IMR-90 (cell line): ENCODE data around the gene KRTAP12-2. TPM values are rescaled to one million over a fixed set of nuclear protein-coding genes. Genes with fewer than 3 reads are reported as not detected.

Source experiments
- ATAC-seq: fragments of 200-7000 bp; cut with Tn5 transposase; 2 replicates; pipeline ENCODE4 v1.9.1; 2020; ENCODE audit warnings: low read depth, mild to moderate bottlenecking, moderate library complexity
- BruUV-seq: library from RNA; stranded (reverse); fragments of 400-500 nt; replicated peaks from 2 replicates; lab custom pipeline; 2021; lab: Mats Ljungman, UMichigan
- CTCF ChIA-PET: fragments of 300-600 bp; formaldehyde crosslinking; extraction: SDS; loops from one replicate; lab custom pipeline; 2021; ENCODE audit warnings: antibody characterized with exemption; lab: Yijun Ruan, JAX
- POLR2A ChIA-PET: fragments of 300-600 bp; sonication (Branson Sonifier 250); formaldehyde crosslinking; loops from one replicate; lab custom pipeline; 2022; ENCODE audit warnings: antibody characterized with exemption; ENCODE audit not compliant: unreplicated experiment; lab: Charles Lee
- DNase-seq: peaks from one replicate; pipeline ENCODE4 v3.0.0; 2013
- H2AFZ ChIP-seq: replicated peaks from 2 replicates; pipeline ENCODE3; 2013; ENCODE audit warnings: low read length, mild to moderate bottlenecking; ENCODE audit not compliant: poor library complexity
- H2AK5ac ChIP-seq: 2 replicates; pipeline ENCODE4 v1.6.1; 2013; ENCODE audit warnings: low read depth, low read length, inconsistent platforms
- H2AK9ac ChIP-seq: replicated peaks from 2 replicates; pipeline ENCODE3; 2013; ENCODE audit warnings: mild to moderate bottlenecking, low read depth, low read length, moderate library complexity; ENCODE audit not compliant: poor library complexity
- H2BK120ac ChIP-seq: 2 replicates; pipeline ENCODE4 v1.6.1; 2013; ENCODE audit warnings: low read depth, low read length, inconsistent platforms
- H2BK15ac ChIP-seq: 3 replicates; pipeline ENCODE4 v1.6.1; 2013; ENCODE audit warnings: low read depth, low read length, inconsistent platforms
- H2BK20ac ChIP-seq: 2 replicates; pipeline ENCODE4 v1.6.1; 2013; ENCODE audit warnings: low read depth, mild to moderate bottlenecking, inconsistent platforms, low read length, moderate library complexity
- H2BK5ac ChIP-seq: 2 replicates; pipeline ENCODE4 v1.6.1; 2013; ENCODE audit warnings: mild to moderate bottlenecking, low read depth, low read length, inconsistent platforms; ENCODE audit not compliant: poor library complexity, severe bottlenecking
- H3K14ac ChIP-seq: replicated peaks from 2 replicates; pipeline ENCODE4 v1.6.1; 2013; ENCODE audit warnings: low read depth, low read length, inconsistent platforms
- H3K18ac ChIP-seq: 2 replicates; pipeline ENCODE4 v1.6.1; 2013; ENCODE audit warnings: low read depth, low read length, control low read depth
- H3K23ac ChIP-seq: 2 replicates; pipeline ENCODE4 v1.6.1; 2013; ENCODE audit warnings: low read depth, low read length, inconsistent platforms
- H3K27ac ChIP-seq: 2 replicates; pipeline ENCODE4 v1.5.1; 2013; ENCODE audit warnings: mild to moderate bottlenecking, control low read depth, low read length; ENCODE audit not compliant: insufficient read depth
- H3K27me3 ChIP-seq: 2 replicates; pipeline ENCODE4 v1.6.1; 2013; ENCODE audit warnings: low read length; ENCODE audit not compliant: control insufficient read depth, insufficient read depth
- H3K36me3 ChIP-seq: 2 replicates; pipeline ENCODE4 v1.6.1; 2013; ENCODE audit warnings: low read length, mixed read lengths; ENCODE audit not compliant: control insufficient read depth, insufficient read depth
- H3K4ac ChIP-seq: 2 replicates; pipeline ENCODE4 v1.6.1; 2013; ENCODE audit warnings: low read depth, low read length, inconsistent platforms
- H3K4me1 ChIP-seq: 2 replicates; pipeline ENCODE4 v1.6.1; 2013; ENCODE audit warnings: low read length, mixed read lengths; ENCODE audit not compliant: control insufficient read depth, insufficient read depth
- H3K4me2 ChIP-seq: 2 replicates; pipeline ENCODE4 v1.6.1; 2013; ENCODE audit warnings: low read depth, mild to moderate bottlenecking, control low read depth, low read length, moderate library complexity
- H3K4me3 ChIP-seq: 2 replicates; pipeline ENCODE4 v1.5.1; 2013; ENCODE audit warnings: low read depth, mild to moderate bottlenecking, control low read depth, low read length, moderate library complexity; ENCODE audit not compliant: insufficient read depth
- H3K56ac ChIP-seq: 2 replicates; pipeline ENCODE4 v1.6.1; 2013; ENCODE audit warnings: low read length, inconsistent platforms; ENCODE audit not compliant: insufficient read depth; ENCODE audit errors: extremely low read depth
- H3K79me1 ChIP-seq, 2 experiments: 2 replicates each; pipeline ENCODE4 v1.6.1; 2013; ENCODE audit warnings: low read length in 2 of 2, inconsistent platforms in 1 of 2, low read depth in 1 of 2
- H3K9ac ChIP-seq: 2 replicates; pipeline ENCODE4 v1.6.1; 2013; ENCODE audit warnings: low read depth, low read length, control low read depth
- H3K9me1 ChIP-seq: 2 replicates; pipeline ENCODE4 v1.6.1; 2013; ENCODE audit warnings: low read length, inconsistent platforms; ENCODE audit not compliant: insufficient read depth
- H3K9me3 ChIP-seq: 2 replicates; pipeline ENCODE4 v1.6.1; 2013; ENCODE audit warnings: low read length; ENCODE audit not compliant: control insufficient read depth, insufficient read depth
- H4K20me1 ChIP-seq: 2 replicates; pipeline ENCODE4 v1.6.1; 2013; ENCODE audit warnings: low read length, inconsistent platforms; ENCODE audit not compliant: insufficient read depth
- H4K5ac ChIP-seq: 2 replicates; pipeline ENCODE4 v1.6.1; 2013; ENCODE audit warnings: mild to moderate bottlenecking, low read depth, low read length, control low read depth
- H4K8ac ChIP-seq, 2 experiments: 2 replicates each; pipeline ENCODE4 v1.6.1; 2013; ENCODE audit warnings: low read depth in 2 of 2, low read length in 2 of 2, control low read depth in 1 of 2, inconsistent platforms in 1 of 2
- H4K91ac ChIP-seq: 2 replicates; pipeline ENCODE4 v1.6.1; 2013; ENCODE audit warnings: low read depth, low read length, inconsistent platforms; ENCODE audit not compliant: insufficient read depth
- BHLHE40 ChIP-seq: fragments of 150-350 bp; IDR thresholded peaks from 2 replicates; pipeline ENCODE4 v1.6.1; 2016; ENCODE audit warnings: mild to moderate bottlenecking, low read depth, low read length
- CEBPB ChIP-seq: IDR thresholded peaks from 2 replicates; pipeline ENCODE4 v1.6.1; 2012; ENCODE audit warnings: low read depth, low read length, improper control_type of control experiment
- FOS ChIP-seq: fragments of 150-350 bp; IDR thresholded peaks from 2 replicates; pipeline ENCODE4 v1.6.1; 2016; ENCODE audit warnings: low read depth, low read length
- MAFK ChIP-seq: IDR thresholded peaks from 2 replicates; pipeline ENCODE4 v1.6.1; 2012; ENCODE audit warnings: low read depth, low read length, improper control_type of control experiment
- MAZ ChIP-seq: IDR thresholded peaks from 2 replicates; pipeline ENCODE4 v1.6.1; 2012; ENCODE audit warnings: low read depth, mild to moderate bottlenecking, low read length, improper control_type of control experiment, moderate library complexity, borderline replicate concordance
- MXI1 ChIP-seq: IDR thresholded peaks from 2 replicates; pipeline ENCODE4 v1.6.1; 2012; ENCODE audit warnings: low read depth, mild to moderate bottlenecking, low read length, moderate library complexity, borderline replicate concordance
- NFE2L2 ChIP-seq: fragments of 150-350 bp; IDR thresholded peaks from 2 replicates; pipeline ENCODE4 v1.6.1; 2016; ENCODE audit warnings: low read depth, mild to moderate bottlenecking, low read length
- POLR2A ChIP-seq: IDR thresholded peaks from 2 replicates; pipeline ENCODE4 v1.6.1; 2012; ENCODE audit warnings: mild to moderate bottlenecking, low read depth, low read length
- RAD21 ChIP-seq: IDR thresholded peaks from 2 replicates; pipeline ENCODE4 v1.6.1; 2012; ENCODE audit warnings: low read length, improper control_type of control experiment
- RCOR1 ChIP-seq: IDR thresholded peaks from 2 replicates; pipeline ENCODE4 v1.6.1; 2012; ENCODE audit warnings: mild to moderate bottlenecking, low read length, improper control_type of control experiment; ENCODE audit not compliant: insufficient replicate concordance
- RFX5 ChIP-seq: IDR thresholded peaks from 2 replicates; pipeline ENCODE4 v1.8.0; 2012; ENCODE audit warnings: low read depth, mild to moderate bottlenecking, low read length, moderate library complexity
- SMC3 ChIP-seq: fragments of 150-350 bp; IDR thresholded peaks from 2 replicates; pipeline ENCODE4 v1.6.1; 2016; ENCODE audit warnings: low read depth, mild to moderate bottlenecking, antibody characterized with exemption, low read length, moderate library complexity
- WGBS, 2 experiments: methylation state at CpG; one replicate each; pipeline versions ENCODE4 v1.1.5 to v1.1.7; 2013; ENCODE audit warnings: missing lambda C conversion rate in 2 of 2; ENCODE audit not compliant: insufficient read length in 1 of 2; ENCODE audit errors: extremely low coverage in 2 of 2; 5-methylcytosine and 5-hydroxymethylcytosine counted together
- dilution Hi-C: fragments of 300-500 bp; cut with HindIII; formaldehyde crosslinking; loops from one replicate; pipeline ENCODE4 v1.14.3; 2018; ENCODE audit warnings: low sequenced_read_pairs; ENCODE audit not compliant: unreplicated experiment
- in situ Hi-C: fragments of 300-500 bp; cut with MboI; formaldehyde crosslinking; loops from 3 replicates; pipeline ENCODE4 v1.14.3; 2019; ENCODE audit warnings: low sequenced_read_pairs, inconsistent platforms, mixed read lengths
- intact Hi-C: fragments of 100-400 bp; cut with micrococcal nuclease; formaldehyde crosslinking; loops from 2 replicates; pipeline ENCODE4 v1.10.0; 2022
- polyA plus RNA-seq, 3 experiments: library from polyadenylated mRNA; depleted of rRNA; stranded (reverse); fragments of >200 nt; gene quantifications; 2 replicates each; pipeline ENCODE4 v1.2.3, GENCODE V29; 2012; ENCODE audit warnings: low replicate concordance in 1 of 3
- total RNA-seq: library from RNA; depleted of rRNA; stranded (reverse); fragments of >200 nt; gene quantifications from 2 replicates; pipeline ENCODE4 v1.2.3, GENCODE V29; 2012
- TF ChIP-seq, protein P1 (sequence below): conservative IDR thresholded peaks from 2 replicates; pipeline ENCODE4 v1.5.1; 2012; ENCODE audit warnings: mild to moderate bottlenecking, low read depth, low read length, improper control_type of control experiment
- TF ChIP-seq, protein P2 (sequence below): fragments of 150-350 bp; IDR thresholded peaks from 2 replicates; pipeline ENCODE4 v1.6.1; 2016; ENCODE audit warnings: low read depth, mild to moderate bottlenecking, low read length, moderate library complexity, borderline replicate concordance
- TF ChIP-seq, protein P3 (sequence below): fragments of 150-350 bp; IDR thresholded peaks from 2 replicates; pipeline ENCODE4 v1.6.1; 2017; ENCODE audit warnings: mild to moderate bottlenecking, antibody characterized with exemption, low read length, low read depth

Gene KRTAP12-2
- total and polyA plus RNA-seq, 2 of the 4 experiments (the other 2 are of a cell fraction), result not detected

DNA sequence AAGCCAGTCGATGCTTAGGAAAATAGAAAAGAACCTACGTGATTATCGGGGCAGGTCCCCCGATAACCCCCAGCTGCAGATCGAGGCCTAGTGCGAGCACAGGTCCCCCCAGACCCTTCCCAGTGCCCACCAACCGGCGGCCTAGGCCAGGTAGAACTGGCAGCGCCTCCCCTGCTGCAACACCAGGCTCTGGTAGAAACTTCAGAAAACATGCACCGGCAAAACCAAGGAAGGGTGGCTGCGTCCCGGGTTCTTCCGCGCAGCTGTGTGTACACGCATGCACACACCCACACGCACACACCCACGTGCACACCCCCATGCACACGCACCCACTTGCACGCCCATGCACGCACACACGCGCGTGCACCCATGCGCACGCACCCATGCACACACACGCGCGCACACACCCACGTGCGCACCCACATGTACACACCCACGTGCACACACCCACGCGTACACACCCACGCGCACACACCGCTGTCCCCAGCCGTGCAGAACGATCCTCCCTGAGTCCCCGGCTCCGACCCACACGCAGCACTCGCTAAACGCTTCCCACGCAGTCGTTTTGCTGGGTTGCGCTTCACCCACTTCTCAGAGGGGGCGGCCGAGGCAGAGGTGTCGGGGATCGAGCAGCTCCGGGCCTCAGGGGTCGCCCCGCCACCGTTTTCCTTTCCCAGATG lies 39.4 kb upstream of the KRTAP12-2 start:
- ATAC-seq (no peak), DNase-seq (no peak)
- Histone ChIP-seq H3K4me3 (no peak overlapping the region), H4K8ac (no peak overlapping the region), H3K4me2 (no peak overlapping the region), H2BK120ac (no peak overlapping the region), H2AFZ (no peak overlapping the region), H3K14ac (no peak overlapping the region), H3K9ac (no peak overlapping the region), H3K23ac (no peak overlapping the region), H3K36me3 (no peaks in the 10 kb centered on the region), H3K9me1 (no peaks in the 10 kb centered on the region), H2AK5ac (no peak overlapping the region), H4K20me1 (no peaks in the 10 kb centered on the region), H3K4me1 (peaks cover 1% of the 10 kb centered on the region; the same call in 1 of the 2 replicates), H3K18ac (no peak overlapping the region), H3K27me3 (peaks cover 74% of the 10 kb centered on the region), H3K27ac (no peak overlapping the region), H3K79me1 (no peaks in the 10 kb centered on the region), H2AK9ac (no peak overlapping the region), H4K91ac (no peak overlapping the region), H2BK20ac (no peak overlapping the region), H2BK15ac (no peak overlapping the region), H2BK5ac (no peak overlapping the region), H3K9me3 (peaks cover 6% of the 10 kb centered on the region; the same call in 1 of the 2 replicates), H3K4ac (no peak overlapping the region), H4K5ac (no peak overlapping the region), H3K56ac (no peak overlapping the region)
- intact Hi-C loops, result no loop called here
- TF ChIP-seq POLR2A (no peak), MXI1 (no peak), BHLHE40 (no peak), NFE2L2 (no peak), RFX5 (no peak), RAD21 (no peak), SMC3 (no peak), MAFK (no peak), MAZ (no peak), FOS (no peak), RCOR1 (no peak), CEBPB (no peak)
- TF ChIP-seq, protein P1, sequence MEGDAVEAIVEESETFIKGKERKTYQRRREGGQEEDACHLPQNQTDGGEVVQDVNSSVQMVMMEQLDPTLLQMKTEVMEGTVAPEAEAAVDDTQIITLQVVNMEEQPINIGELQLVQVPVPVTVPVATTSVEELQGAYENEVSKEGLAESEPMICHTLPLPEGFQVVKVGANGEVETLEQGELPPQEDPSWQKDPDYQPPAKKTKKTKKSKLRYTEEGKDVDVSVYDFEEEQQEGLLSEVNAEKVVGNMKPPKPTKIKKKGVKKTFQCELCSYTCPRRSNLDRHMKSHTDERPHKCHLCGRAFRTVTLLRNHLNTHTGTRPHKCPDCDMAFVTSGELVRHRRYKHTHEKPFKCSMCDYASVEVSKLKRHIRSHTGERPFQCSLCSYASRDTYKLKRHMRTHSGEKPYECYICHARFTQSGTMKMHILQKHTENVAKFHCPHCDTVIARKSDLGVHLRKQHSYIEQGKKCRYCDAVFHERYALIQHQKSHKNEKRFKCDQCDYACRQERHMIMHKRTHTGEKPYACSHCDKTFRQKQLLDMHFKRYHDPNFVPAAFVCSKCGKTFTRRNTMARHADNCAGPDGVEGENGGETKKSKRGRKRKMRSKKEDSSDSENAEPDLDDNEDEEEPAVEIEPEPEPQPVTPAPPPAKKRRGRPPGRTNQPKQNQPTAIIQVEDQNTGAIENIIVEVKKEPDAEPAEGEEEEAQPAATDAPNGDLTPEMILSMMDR, result no peak
- TF ChIP-seq, protein P2, sequence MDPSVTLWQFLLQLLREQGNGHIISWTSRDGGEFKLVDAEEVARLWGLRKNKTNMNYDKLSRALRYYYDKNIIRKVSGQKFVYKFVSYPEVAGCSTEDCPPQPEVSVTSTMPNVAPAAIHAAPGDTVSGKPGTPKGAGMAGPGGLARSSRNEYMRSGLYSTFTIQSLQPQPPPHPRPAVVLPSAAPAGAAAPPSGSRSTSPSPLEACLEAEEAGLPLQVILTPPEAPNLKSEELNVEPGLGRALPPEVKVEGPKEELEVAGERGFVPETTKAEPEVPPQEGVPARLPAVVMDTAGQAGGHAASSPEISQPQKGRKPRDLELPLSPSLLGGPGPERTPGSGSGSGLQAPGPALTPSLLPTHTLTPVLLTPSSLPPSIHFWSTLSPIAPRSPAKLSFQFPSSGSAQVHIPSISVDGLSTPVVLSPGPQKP, result no peak
- TF ChIP-seq, protein P3, sequence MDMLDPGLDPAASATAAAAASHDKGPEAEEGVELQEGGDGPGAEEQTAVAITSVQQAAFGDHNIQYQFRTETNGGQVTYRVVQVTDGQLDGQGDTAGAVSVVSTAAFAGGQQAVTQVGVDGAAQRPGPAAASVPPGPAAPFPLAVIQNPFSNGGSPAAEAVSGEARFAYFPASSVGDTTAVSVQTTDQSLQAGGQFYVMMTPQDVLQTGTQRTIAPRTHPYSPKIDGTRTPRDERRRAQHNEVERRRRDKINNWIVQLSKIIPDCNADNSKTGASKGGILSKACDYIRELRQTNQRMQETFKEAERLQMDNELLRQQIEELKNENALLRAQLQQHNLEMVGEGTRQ, result no peak
- ChIA-PET POLR2A (no interaction called here), CTCF (no interaction called here)
- BruUV-seq, result no TSS peak
- in situ Hi-C loops, result no loop called here
- dilution Hi-C loops, result no loop called here
- 1% methylated on average over 17 of the region's 54 CpGs; no CpG with 5 or more reads in 1 of the 2 experiments for WGBS, 2 experiments
